HG02973 (cell line): ENCODE measurements around the gene CREB3L1.
"Not testable (repeated sequence)": the region's sequence is repeated elsewhere in the genome, so short reads cannot be mapped to it uniquely, and the experiment has no call there.

ENCODE experiments used
- ATAC-seq: cut with Tn5 transposase; IDR thresholded peaks from one replicate; pipeline ENCODE4 v1.9.1; 2021; ENCODE audit warnings: moderate library complexity; ENCODE audit not compliant: unreplicated experiment

The CREB3L1 gene

DNA sequence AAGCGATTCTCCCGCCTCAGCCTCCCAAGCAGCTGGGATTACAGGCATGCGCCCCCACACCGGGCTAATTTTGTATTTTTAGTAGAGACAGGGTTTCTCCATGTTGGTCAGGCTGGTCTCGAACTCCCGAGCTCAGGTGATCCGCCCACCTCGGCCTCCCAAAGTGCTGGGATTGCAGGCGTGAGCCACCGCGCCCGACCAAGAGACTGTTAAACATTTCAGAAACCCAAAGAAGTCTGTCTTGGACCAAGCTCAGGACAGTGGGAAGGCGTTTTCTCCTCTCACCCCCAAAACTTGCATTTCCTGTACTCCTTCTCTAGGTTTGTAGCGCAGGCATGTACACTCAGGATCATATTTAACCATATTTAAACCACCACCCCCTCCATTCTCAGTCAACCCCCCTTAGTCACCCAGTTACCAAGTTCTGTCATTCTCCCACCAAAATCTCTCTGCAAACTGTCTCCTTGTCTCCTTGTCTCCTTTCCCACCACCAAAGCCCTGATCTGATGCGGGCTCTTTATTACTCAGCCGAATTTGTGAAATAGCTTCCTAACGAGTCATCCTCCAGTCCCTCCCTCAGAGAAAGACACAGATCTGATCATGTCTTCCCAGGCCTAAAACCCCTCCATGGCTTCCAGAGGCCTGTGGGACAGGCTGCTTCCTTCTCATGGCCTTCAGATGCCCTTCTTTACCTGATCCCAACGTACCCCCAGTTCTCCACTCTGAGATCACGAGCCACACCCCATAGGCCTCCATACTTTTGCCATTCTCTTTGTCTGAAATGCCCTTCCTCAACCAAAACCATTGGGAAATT is 29.0 kb upstream of the CREB3L1 start:
- ATAC-seq: no peak

DNA sequence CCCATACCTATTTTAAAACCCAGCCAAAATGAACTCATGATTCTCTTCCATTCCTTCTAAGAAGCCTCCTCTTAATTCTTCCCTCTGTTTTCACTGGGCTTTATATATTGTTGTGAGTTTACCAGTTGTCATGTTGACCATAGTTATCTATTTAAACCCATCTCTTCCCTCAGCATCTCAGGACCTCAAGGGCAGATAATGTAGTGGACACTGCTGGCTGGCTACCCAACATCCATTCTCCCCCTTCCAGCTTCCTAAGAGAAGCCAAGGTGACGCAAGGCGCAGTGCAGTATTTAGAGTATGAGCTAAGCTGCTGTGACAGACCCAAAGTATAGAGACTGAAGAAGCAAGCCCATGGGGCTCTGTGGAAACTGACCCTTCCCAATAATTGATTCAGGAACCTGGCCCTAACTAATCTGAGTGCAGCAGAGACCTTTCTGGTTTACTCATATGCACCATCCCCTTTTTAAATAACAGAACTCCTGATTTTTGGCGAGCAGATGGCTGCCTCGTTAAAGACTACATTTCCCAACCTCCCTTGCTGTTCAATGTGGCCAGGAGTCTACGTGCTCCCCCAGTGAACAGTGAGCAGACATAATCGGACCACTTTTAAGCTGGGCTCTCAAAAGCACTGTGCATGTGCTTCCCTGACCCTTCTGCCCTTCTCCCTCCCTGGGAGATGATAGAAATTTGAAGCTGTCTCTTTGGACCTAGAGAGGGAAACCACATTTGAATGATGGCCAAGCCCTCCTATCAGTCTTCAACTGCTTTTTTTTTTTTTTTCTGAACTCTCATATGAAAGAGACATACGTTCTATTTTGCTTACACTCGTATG is 28.1 kb upstream of the CREB3L1 start:
- ATAC-seq: no peak

DNA sequence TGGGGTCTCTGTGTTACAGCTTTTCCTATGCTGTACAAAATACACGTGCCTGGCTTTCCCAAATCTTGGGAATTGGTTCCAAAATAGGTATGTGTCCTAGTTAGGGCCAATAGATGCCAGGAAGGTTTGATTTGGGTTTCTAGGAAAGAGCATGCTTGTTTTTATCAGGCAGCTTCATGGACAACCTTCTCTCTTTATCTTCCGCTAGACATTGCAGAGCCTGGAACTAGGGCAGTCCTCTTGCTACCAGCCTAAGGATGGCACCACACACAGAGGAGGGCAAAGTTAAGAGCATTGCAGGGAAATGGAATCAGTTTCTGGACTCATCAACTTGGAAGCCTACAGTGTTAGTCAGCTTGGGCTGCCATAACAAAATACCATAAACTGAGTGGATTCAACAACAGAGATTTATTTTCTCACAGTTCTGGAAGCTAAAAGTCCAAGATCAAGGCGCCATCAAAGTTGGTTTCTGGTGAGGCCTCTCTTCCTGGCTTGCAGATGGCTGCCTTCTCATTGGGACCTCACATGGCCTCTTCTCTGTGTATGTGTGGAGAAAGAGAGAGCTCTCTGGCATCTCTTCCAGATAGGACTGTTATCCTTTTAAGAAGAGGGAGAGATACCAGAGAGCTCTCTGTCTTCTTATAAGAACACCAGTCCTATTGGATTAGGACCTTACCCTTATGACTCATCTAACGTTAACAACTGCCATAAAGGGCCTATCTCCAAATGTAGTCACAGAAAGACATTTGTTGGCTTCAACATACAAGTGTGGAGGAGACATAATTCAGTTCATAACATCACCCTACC is 27.3 kb upstream of the CREB3L1 start:
- ATAC-seq: no peak

DNA sequence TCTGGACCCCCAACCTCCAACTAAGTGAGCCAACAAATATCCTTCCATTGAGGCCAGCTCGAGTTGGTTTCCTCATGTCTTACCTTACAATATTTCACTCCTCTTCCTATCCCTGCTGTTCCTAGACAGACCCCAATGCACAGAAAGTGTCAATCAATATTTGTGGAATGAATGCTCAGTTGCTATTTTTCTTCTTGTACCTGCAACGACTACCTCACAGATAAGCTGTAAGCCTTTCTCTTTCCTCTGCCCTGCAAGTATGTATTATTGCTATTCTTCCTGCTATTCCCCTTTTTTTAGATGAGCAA is 26.8 kb upstream of the CREB3L1 start:
- ATAC-seq: no peak

DNA sequence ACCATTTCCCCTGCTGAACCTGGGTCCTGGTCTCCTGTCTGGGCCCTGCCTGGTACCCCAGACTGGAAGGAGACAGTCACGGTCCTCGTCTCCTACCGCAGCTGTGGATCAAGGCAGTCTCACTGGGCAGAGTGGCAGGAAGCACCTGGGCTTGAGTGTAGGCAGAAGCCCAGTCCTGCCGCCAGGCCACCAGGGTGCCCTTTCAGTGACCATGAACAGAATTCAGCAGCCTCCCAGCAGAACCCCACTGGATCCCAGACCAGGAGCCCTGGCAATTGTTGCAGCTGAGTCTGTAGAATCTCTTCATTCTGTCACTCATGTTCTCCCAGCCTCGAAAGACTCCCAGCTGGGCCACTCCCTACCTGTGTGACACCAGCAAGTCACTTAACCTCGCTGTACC is 25.5 kb upstream of the CREB3L1 start:
- ATAC-seq: no peak

DNA sequence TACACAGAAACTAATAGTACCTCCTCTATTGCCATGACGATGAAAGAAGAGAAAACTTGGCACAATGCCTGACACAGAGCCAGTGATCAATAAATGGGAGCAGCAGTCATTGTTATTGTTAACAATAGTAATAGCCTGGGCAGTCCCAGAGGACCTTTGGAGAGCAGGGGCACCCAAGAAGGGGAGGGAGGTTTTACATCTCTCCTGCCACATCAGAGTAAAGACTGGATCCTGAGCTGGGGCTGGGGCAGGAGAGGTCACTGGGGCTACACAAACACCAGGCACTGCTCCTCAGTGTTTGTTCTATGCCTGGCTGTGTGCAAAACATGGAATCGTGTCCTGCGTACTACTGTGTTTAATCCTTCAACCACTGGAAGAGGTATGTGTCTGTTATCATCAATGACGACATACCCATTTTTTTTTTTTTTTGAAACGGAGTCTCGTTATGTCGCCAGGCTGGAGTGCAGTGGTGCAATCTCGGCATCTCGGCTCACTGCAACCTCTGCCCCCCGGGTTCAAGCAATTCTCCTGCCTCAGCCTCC is 25.0 kb upstream of the CREB3L1 start:
- no peak for ATAC-seq

DNA sequence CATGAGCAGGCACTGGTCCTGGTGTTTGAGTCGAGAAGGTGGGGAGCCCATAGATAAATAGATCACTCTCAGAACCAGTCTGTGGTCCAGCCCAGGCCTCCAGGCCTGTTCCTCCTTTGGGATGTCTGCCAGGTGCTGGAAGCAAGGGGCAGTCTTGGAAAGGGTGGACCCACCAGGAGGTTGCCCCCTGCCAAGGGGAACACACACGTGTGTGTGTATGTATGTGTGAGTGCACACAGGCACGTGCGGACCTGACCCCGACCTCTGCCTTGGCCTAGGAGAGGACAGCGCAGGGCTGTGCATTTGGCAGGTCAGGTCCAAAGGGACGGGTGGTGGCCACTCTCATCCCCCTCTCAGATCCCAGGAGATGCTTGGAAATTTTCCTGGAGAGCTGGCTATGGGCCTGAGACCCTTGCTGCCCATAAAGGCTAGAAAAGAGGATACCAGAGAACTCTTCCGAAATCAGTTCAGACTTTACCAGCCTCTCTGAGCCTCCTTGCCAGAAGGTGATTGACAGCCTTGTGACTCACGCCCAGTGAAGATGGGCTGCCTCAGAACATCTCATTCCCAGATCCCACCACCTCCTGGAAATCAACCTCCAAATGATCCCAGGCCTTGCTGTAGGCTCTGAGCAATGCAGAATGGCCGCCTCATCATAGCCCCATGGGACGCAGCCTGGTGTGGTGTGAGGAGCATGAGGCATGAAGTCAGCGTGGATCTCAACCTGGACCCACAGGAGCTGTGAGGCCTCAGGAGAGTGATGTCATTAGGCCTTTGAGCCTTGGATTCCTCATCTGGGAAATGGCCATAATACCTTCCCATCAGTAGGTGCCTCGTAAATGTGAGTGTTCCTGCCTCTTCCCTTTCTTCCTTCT is 24.0 kb upstream of the CREB3L1 start:
- no peak for ATAC-seq

DNA sequence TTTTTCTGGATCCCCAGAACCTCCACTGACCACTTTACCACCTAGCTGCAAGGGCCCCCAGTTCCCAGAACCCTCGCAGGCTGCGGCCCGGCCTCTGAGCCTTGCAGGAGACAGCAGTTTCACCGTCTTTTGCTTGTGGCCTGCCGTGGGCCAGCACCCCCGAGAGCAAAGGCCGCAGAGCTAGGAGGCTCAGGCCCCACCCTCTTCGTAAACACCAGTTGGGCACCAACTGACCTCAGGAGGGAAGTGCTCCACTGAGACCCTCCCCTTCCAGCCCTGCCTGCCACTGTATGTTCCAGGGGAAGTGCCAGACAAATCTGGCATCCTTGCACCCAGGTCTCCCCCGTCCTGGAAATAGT is 23.4 kb upstream of the CREB3L1 start:
- ATAC-seq: no peak

DNA sequence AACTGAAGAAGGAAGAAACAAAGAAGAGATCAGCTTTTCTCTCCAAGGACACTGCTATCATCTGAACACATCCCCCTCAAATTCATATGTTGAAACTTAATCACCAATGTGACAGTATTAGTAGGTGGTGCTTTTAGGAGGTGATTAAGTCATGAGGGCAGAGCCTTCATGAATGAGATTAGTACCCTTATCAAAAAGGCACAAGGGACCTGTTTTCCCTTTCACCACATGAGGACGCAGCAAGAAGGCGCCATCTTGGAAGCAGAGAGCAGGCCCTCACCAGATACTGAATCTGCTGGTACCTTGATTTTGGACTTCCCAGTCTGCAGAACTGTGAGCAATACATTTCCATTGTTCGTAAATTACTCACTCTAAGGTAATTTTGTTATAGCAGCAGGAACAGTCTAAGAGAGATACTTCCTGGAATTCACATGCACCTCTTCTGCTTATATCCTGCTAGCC is 20.9 kb upstream of the CREB3L1 start:
- ATAC-seq: no peak

DNA sequence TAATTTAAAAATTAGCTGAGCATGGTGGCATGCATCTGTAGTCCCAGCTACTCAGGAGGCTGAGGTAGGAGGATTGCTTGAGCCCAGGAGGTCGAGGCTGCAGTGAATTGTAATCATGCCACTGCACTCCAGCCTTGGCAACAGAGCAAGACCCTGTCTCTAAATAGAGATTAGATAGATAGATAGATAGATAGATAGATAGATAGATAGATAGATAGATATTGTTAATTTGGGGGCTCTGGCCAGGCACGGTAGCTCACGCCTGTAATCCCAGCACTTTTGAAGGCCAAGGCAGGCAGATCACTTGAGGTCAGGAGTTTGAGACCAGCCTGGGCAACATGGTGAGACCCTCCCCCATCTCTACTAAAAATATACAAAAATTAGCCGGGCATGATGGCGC is 18.1 kb upstream of the CREB3L1 start:
- ATAC-seq: not testable (repeated sequence)

DNA sequence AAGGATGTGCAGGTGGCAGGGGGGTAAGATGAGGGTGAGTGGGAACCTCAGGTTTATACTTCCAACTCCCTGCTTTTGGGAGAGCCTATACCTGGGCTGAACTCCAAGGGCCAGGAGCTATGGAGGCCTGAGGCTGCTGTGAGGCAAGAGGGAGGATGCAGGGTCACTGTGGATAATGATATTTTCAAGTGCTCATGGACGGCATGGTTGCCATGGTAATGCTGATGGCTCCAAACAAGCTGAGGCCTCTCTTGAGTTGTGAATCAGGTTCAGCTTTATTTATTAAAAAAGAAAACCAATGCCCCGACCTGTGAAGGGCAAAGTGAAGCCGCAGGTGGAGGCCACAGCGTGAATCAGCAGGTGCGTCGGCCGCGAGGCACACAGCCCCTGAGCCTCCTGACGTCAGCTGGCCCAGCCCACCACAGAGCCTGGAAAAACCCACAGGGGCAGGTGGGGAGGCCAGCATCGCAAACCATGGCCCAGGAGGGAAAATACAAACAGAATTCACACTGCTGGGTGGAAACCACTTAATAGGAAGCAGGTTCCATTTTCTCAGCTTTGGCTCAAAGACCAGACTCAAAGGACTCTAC is 17.4 kb upstream of the CREB3L1 start:
- no peak for ATAC-seq

DNA sequence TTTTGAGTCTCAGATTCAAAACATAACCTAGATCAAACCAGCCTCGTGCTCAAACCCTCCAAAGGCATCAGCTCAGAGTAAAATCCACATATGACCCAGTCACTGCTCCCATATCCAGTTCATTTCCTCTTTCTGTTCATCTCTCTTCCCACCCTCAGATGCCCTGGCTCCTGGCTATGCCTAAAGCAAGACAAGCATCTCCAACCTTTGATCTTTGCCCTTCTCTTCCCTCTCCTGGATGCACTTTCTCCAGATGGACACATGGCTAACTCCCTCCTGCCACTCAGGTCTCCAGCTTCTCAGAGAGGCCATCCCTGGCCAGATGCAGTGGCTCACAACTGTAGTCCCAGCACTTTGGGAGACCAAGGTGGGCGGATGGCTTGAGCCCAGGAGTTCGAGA is 14.3 kb upstream of the CREB3L1 start:
- ATAC-seq: no peak

DNA sequence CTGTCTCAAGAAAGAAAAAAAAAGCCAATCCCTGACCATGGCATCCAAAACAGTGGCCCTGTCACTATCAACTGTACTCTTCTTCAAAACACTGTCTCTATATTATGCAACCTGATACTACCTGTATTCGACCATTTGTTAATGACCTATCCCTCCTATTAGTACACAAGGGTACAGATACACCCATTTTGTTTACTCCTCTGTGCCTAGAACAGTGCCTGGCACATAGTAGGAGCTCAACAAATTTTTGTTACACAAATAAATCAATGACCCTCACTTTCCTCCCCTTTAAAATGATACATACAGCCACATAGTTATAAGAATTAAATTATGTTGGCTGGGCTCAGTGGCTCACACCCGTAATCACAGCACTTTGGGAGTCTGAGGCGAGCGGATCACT is 13.4 kb upstream of the CREB3L1 start:
- no peak for ATAC-seq

DNA sequence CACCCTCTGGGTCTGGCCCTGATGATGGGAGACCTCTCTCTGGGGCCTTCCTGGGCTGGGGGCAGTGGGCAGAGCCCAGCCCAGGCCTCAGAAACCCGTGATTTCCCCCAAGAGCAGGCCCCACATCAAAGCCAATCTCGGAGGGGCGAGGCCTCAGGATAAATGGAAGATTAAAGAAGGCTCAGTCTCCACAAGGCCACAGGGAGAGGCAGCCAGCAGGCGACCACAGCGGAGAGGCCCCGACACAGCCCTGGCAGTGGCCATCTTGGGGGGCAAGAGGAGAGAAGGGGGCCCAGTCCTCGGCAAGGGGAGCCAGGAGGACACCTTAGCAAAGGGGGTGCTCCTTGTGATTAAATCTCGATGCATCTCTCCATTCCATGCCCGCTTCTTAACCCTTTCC is 12.5 kb upstream of the CREB3L1 start:
- ATAC-seq: no peak

DNA sequence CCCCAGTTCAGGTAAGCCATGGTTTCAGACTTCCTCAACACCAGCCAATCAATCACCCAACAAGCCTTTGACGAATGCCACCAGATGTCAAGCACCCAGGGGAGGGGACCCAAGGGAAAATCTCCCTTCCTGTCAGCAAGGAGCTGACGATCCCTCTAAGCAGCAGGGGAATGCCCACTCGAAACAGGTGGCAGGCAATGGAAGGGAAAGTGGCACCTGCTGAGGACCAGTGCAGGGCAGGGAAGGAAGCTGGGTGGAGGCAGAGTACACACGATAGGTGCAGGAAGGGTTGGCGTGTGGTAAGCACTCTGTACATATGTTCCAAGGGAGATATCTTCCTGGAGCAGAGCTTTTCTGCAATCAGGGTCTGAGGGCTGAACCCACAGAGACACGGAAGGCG is 11.7 kb upstream of the CREB3L1 start:
- ATAC-seq: no peak

DNA sequence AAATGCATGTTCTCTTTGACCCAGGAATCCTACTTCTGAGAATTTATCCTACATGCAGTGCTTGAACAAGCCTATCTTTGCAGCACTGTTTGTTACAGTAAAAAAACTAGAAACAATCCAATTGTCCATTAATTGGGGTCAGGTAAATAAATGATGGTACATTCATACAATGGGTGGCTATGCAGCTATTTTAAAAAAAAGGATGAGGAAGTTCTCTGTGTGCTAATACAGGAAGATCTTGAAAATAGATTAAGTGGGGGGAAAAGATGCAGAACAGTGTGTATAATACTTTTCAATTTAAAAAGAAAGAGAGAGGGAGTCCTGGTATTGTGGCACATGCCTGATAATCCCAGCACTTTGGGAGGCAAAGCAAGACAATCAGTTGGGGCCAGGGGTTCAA is 9.5 kb upstream of the CREB3L1 start:
- ATAC-seq: no peak

DNA sequence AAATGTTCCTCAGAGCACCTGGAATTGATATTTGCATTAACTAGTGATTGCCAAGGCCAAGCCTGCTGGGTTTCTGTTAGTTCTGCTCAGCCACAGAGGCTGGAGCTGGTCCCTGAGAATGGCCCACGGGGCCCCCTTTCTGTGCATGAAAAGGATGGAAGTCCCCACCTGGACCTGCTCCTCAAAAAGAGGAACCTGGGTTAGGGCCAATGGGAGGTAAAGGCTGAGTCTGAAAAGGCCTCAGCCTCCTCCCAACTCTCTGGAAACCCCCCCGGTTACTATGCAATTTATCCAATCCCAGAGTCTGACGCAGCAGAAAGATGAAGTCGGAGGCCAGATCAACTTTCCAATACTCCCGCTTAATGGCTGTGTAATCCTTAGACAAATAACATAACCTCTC is 6.8 kb upstream of the CREB3L1 start:
- ATAC-seq: no peak

DNA sequence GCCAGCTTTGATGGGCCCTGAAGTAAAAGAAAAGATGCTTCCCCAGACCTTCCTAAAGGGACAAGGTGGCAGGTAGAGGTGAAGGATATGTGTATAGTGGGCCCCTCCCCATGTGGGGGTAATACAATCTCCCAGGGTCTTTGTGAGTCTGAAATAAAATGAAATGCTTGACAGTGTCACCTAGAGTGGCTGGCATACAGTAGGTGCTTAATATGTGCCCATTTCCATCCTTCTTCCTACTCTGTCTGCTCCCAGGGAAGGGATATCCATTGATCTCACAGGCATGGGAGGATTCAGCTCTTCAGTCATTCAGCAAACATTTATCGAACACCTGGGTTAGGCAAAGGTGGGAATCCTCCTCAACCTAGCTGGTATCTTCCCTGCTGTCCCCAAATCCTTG is 6.1 kb upstream of the CREB3L1 start:
- ATAC-seq: no peak

DNA sequence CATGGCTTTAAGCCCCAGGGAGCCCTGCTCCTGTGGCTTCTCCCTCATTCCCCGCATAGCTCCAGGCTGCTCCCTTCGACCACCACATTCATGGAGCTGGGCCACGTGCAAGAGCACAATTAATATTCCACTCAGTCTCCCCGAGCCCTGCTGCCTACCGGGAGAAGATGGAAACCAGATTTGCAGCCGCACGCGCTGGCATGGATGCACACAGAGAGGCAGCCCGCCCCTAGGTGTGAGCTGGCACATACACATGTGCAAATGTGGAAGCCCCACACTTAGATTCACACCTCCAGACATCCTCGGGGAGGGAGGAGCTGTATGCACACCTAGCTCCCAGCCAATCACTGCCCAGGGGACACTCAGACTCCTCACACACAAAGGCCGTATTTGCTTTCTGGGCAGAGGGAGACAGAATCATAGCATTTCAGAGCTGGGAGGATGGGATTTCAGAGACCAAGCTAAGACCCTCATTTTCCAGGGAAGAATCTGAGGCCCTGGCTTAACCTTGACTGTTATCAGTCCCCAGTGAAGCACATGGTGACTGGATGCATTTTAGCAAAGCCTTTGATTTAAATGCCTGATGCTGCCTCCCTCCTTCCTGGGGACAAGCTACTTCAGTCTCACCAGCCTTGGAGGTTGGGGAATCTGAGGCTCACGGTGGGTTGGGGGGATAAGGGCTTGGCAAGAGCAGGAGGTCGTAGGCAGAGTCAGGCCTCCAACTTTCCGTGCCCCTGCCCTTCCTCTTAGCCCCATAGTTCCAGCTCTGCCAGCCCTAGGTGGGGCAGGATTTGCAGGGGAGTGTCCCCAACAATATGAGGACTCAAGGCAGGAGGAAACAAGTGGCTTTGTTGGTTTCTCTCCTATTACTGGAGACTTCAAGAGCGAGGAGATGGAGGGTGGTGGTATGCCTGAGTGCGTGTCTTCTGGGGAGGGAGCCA is 5.3 kb upstream of the CREB3L1 start:
- ATAC-seq: no peak
